Measurements from ENCODE around the gene FCN1.
"Not testable (repeated sequence)": the region's sequence is repeated elsewhere in the genome, so short reads cannot be mapped to it uniquely, and the experiment has no call there.

The FCN1 gene

GRCh38 chr9:134871697-134872340 lies 45.9 kb downstream of the FCN1 start:
- no peak for DNase-seq (ENCODE audit: low spot score)

- DNase-seq (ENCODE audit: low spot score): no peak
Observed at GRCh38 chr9:134870746-134871662, 46.7 kb downstream of the FCN1 start.

GRCh38 chr9:134870301-134870694 lies 47.4 kb downstream of the FCN1 start:
- no peak for DNase-seq (ENCODE audit: low spot score)

- no peak for DNase-seq (ENCODE audit: low spot score)
Observed at GRCh38 chr9:134869554-134870300, 48.0 kb downstream of the FCN1 start.

- DNase-seq (ENCODE audit: low spot score): no peak
Observed at GRCh38 chr9:134868751-134869553, 48.8 kb downstream of the FCN1 start.

GRCh38 chr9:134867917-134868750 lies 49.6 kb downstream of the FCN1 start:
- DNase-seq (ENCODE audit: low spot score): no peak

- no peak for DNase-seq (ENCODE audit: low spot score)
Observed at GRCh38 chr9:134864821-134865190, 52.9 kb downstream of the FCN1 start.

- DNase-seq (ENCODE audit: low spot score): no peak
Observed at GRCh38 chr9:134863941-134864820, 53.5 kb downstream of the FCN1 start.

GRCh38 chr9:134863306-134863902 lies 54.3 kb downstream of the FCN1 start:
- no peak for DNase-seq (ENCODE audit: low spot score)

GRCh38 chr9:134861595-134862334 lies 55.9 kb downstream of the FCN1 start:
- no peak for DNase-seq (ENCODE audit: low spot score)

GRCh38 chr9:134860510-134860909 lies 57.2 kb downstream of the FCN1 start:
- no peak for DNase-seq (ENCODE audit: low spot score)

GRCh38 chr9:134858051-134858841 lies 59.5 kb downstream of the FCN1 start:
- no peak for DNase-seq (ENCODE audit: low spot score)

- DNase-seq (ENCODE audit: low spot score): not testable (repeated sequence)
Observed at GRCh38 chr9:134857451-134857850, 60.3 kb downstream of the FCN1 start.

- no peak for DNase-seq (ENCODE audit: low spot score)
Observed at GRCh38 chr9:134855900-134856377, 61.8 kb downstream of the FCN1 start.
